GM19193 (cell line): ENCODE data around the gene PLGRKT.

ENCODE experiments used
- POLR2A ChIP-seq: IDR thresholded peaks from 4 replicates; pipeline ENCODE4 v1.6.1; 2011; ENCODE audit not compliant: insufficient read depth, insufficient read length; ENCODE audit errors: extremely low read depth

PLGRKT gene

DNA sequence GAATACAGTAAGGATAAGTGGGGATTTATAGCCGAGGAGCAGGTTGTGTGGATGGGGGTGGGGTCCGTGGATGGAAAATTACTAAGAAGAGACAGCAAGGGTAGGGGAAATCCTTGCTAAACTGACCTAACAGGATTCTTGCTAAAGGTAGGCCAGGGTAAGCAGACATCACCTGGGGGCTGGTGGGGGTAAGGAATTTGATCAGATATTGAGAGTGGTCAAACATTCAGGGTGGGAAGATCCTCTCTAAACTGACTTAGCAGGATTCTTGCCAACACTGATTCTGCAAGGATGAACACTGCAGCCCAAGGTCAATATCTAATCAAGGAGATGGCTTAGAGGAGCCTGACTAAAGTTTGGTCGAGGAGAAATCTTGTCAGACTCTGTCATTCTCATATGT lies 2.7 kb upstream of the PLGRKT start:
- no peak for TF ChIP-seq POLR2A

DNA sequence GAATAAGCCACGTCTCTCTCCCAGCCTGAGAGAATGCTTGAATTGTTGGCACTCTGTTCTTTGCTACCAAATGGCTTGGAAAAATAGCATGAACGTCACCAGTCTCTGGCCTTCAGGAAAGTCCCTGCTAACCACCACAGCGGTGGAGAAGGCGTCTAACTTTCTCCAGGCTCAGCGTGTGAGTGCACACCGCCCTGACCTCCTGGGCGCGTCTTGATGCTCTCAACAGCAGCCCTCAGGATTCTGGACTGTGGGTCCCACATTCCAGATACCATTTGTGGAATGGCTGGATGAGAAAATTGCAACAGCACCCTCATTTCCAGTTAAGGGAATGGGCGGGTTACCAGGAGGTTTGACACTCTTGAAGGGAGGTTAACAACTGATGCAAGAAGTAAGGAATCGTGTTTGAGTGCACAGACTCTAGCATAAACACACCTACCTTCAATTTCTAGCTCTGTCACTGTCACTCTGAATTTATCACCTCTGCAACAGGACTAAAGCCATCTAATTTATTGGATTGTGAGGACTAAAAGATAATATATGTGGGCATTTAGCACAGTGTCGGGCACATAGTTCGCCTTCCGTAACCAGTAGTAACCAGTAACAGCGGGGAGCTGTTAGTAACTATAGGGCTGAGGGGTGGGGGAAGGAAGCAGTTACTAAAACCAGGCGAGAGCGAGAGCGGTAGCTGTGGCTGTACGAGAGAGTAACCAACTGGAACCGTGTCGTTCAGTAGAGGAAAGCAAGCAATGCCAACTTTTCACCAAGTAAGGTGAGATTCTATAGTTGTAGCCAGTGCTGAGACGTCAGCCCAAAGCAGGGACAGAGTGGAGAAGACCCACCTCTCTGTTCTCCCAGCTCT lies 807 bp upstream of the PLGRKT start:
- TF ChIP-seq POLR2A = no peak

DNA sequence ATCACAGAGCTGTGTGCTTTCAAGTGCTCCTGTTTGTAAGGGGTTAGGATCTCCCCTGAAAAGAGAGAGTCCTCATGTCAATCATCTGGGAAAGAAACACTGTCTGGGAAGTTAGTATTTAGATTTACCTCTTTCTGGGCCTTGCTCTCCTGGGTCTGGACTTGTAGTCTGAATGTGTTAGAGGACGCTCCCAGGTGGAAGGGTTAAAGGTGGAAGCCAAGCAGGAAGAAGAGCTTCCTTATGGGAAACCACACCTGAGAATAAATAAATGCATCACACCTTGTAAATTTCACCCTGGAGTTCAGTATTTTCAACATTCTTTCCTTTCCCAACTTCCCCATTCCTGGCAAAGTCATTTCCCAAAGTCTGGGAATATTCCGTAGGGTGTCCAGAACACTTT lies 1.3 kb downstream of the PLGRKT start:
- TF ChIP-seq POLR2A = no peak

DNA sequence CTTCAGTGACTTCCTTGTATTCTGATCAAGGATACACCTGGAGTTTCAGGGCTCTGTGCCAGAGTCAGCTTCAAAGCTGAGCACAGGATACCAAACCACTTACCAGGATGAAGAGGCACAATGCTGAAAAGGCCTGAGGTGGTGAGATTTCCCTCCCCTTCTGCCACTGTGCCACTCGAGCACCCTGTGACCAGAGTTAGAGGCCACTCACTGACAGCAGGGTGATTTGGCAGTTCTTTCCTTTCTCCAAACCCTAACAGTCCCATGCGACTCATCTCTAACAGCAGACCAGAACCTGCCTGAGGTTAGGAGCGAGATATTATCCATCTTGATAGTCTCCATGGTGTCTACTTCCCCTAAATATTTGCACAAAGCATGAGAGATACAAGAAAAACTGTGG lies 1.8 kb downstream of the PLGRKT start:
- no peak for TF ChIP-seq POLR2A

DNA sequence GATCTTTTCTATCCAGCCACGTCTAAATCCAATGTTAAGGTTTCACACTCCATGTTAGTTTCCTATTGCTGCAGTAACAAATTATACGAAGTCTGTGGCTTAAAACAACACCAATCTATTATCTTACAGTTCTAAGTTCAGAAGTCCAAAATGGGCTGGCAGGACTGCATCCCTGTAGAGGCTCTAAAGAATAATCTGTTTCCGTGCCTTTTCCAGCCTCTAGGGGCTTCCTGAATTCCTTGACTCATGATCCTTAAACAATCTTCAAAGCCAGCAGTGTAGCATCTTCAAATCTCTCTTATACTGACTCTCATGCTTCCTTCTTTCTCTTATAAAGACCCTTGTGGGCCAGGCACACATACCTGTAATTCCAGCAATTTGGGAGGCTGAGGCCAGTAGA lies 6.8 kb downstream of the PLGRKT start:
- TF ChIP-seq POLR2A = no peak

DNA sequence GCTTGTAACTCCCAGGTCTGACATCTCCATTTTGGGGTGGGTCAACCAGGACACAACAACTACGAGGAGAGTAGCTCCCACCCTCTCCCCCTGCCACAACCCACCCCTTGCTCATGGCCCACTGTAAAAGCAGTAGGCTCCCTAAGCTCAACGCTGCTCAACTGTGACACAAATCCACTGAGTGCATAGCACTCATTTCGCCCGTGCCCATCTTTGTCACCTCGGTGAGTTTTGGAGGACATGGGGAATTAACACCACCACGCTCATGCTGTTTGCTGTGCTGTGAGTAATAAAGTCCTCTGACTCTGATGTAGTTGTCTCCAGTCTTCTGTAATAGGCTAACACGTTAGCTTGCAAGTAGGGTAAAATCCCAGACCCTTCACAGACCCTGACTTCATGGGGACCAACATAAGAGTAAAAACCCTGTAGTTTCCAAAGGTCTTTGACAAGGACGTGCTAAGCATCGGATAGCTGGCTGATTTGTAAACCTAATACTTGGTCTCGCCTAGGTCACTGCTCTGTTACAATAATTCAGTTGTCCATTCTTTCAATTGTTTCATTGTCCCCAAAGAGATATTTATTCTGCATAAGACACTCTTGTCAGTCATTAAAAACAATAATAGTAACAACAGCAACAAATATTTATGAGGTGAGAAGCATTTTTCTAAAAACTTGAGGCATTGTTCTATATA lies 7.7 kb downstream of the PLGRKT start:
- no peak for TF ChIP-seq POLR2A

DNA sequence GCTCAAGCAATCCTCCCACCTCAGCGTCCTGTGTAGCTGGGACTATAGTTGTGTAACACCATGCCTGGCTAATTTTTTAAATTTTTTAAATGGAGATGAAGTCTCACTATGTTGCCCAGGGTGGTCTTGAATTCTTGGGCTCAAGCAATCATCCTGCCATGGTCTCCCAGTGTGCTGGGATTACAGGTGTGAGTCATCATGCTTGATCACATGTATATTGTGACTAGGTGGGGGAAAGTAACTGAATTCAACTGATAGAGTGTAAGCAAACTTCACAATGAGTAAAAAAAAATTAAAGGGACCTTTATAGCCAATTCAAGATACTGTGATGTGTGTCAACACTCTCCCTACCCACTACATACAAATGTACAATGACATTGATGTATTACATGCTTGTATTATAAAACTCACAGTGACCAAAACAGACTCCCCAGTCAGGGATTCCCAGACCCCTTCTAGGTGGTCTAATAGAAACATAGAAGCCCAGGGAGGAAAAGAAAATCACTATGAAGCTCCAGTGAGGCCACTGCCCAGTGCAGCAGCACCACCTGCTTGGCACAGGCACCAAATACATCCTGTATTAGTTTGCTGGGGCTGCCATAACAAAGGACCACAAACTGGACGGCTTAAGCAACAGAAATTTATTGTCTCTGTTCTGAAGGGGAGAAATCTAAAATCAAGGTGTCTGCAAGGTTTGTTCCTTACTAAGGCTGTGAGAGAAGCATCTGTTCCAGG lies 8.8 kb downstream of the PLGRKT start:
- no peak for TF ChIP-seq POLR2A

DNA sequence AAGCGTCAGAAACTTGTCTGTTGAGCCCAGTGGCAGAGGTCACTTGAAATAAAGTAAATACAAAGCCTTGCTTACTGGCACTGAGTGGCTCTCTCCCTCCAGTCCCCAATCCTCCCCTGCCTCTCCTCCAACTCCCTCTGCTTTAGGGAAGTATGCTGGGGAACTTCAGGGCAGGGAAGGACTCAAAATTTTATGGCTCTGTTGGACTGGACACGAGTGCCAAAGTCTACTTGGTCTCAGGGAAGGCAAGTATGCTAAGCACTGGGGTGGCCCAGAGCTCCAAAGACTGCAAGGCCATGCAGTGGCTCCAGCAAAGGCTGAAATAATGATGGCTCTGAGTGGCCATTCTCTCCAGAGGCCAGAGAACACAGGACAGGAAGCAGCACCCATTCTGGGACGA lies 9.6 kb downstream of the PLGRKT start:
- no peak for TF ChIP-seq POLR2A

DNA sequence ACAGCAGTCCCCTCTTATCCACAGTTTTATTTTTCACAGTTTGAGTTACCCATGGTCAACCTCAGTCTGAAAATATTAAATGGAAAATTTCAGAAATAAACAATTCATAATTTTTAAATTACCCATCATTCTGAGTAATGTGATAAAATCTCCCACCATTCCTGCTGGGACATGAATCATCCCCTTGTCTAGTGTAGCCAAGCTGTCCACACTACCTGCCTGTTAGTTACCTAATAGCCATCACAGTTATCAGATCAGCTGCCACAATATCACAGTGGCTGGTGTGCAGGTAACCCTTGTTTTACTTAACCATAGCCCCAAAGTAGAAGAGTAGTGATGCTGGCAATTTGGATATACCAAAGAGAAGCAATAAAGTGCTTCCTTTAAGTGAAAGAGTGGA lies 10.7 kb downstream of the PLGRKT start:
- TF ChIP-seq POLR2A = no peak

DNA sequence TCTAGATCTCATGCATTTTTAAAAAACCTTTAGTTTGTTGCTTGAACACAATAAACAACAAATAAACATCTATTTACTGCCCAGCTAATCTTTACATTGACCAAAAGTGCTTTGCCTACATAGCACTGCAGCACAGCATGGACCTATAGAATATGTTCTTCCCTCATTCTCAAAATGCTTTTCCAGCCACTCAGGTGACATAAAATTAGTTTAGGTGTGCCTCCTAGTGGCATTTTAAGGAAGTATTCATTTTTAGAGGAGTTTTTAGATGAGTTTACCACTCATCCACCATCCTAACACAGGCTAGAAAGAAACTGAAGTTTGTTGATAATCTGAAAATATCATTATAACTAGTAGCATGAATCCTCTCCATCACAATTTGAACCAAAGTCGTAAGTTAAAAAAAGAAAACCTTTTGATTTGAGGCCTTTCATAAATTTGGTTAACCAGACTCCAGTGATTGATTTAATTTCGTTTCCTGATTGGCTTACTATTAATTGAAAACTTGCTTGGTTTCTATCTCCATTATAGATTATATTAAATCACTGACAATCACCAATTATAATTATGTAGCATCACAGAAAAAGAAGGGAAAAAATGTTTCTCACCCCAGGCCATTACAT lies 12.6 kb downstream of the PLGRKT start:
- TF ChIP-seq POLR2A = no peak

DNA sequence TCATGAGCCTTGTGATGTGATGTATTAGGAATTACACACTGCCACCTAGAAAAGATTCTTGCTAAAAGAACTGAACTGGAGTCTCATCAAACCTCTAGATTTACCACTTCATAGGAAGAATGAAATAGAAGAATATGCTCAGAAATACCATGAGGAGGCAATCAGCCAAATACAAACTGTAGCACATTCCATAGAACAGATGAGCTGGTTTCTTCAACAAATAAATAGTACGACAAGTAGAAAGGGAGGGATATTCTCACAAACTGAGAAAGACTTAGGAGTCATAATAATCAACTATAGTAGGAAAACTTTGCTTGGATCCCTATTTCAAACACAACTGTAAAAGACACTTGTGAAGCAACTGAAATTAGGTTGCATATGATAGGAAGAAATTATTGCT lies 15.4 kb downstream of the PLGRKT start:
- TF ChIP-seq POLR2A = no peak

DNA sequence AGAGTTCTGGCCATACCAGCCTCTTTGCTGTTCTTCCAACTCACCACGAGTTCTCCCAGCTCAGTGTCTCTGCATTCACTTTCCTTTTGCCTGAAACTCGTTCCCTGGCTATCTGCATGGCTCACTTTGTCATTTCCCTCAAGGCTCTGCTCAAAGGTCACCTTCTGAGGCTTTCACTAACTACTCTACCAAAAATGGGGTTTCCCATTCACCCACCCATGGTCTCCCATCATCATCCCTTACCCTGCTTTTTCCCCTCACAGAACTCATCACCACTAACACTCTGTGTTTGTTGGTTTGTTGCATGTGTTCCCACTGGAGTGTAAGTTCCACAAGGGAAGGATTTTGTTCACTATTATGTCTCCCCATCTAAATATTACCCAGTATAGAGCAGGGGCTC lies 16.6 kb downstream of the PLGRKT start:
- TF ChIP-seq POLR2A = no peak

DNA sequence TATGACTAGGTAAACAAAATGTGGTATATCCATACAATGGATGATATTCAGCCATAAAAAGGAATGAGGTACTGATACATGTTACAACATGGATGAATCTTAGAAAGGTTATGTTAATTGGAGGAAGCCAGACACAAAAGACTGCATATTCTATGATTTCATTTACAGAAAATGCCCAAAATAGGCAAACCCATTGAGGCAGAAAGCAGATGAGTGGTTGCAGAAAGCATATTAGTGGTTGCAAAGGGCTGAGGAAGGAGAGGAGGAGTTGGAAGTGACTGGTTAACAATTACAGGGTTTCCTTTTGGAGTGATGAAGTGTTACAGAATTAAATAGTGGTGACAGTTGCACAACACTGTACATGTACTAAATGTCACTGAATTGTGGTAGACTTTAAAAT lies 17.7 kb downstream of the PLGRKT start:
- TF ChIP-seq POLR2A = no peak

DNA sequence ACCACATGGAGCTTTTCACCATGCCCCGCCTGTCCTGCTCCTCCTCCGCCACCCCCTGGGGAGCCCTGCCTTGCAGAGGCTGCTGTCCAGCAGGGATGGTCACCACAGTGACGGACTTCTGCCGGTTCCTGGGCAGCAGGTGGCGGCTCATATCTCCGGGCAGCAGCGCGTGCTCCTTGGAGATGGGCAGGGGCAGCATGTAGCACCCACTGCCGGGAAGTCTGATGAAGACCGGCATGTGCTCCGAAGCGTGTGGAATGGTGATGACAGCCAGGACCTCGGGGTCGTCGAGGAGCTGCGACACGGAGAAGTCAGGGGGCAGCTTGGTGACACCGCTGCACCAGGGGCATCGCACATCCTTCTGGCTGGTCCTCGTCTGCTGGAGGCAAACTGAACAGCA lies 19.2 kb downstream of the PLGRKT start:
- no peak for TF ChIP-seq POLR2A

DNA sequence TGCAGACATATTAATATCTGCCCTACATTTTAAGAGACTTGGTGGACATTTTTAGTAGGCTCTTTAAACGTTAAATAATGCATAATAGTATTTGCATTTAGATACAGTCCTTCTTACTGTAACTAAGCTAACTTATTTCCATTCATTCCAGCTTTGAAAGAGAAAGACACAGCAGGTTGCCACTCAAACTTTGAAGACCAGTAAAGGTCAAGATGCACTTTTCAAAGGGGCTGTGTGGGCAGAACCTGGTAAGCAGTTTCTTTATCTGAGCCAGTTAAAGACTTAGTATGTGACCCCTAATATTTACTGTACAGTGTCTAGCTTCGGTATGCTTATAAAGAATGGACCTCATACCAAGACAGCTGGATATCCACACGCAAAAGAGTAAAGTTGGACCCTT lies 20.8 kb downstream of the PLGRKT start:
- no peak for TF ChIP-seq POLR2A
